ENCODE results near the gene CFDP1.

Gene CFDP1

GRCh38 chr16:75254359-75254837 is 178.9 kb downstream of the CFDP1 start:
- no peak for DNase-seq (ENCODE audit: low read depth in 2 of 3, low spot score in 2 of 3)

- no peak for DNase-seq (ENCODE audit: low read depth in 2 of 3, low spot score in 2 of 3)
Observed at GRCh38 chr16:75252946-75253911, 180.1 kb downstream of the CFDP1 start.

- no peak for DNase-seq (ENCODE audit: low read depth in 2 of 3, low spot score in 2 of 3)
Observed at GRCh38 chr16:75252049-75252864, 181.0 kb downstream of the CFDP1 start.

GRCh38 chr16:75251280-75252048 is 181.8 kb downstream of the CFDP1 start, which contains the start of gene BCAR1:
Gene BCAR1, minus strand, starts transcription at chr16:75251624. Its CDS starts 142 bp downstream, at chr16:75251482.
- DNase-seq (ENCODE audit: low read depth in 2 of 3, low spot score in 2 of 3) = no peak

GRCh38 chr16:75250809-75251279 is 182.5 kb downstream of the CFDP1 start:
- no peak for DNase-seq (ENCODE audit: low read depth in 2 of 3, low spot score in 2 of 3)

GRCh38 chr16:75250089-75250808 is 183.1 kb downstream of the CFDP1 start:
- no peak for DNase-seq (ENCODE audit: low read depth in 2 of 3, low spot score in 2 of 3)

GRCh38 chr16:75249441-75249840 is 183.9 kb downstream of the CFDP1 start:
- DNase-seq (ENCODE audit: low read depth in 2 of 3, low spot score in 2 of 3) = no peak

GRCh38 chr16:75248536-75249380 is 184.5 kb downstream of the CFDP1 start:
- no peak for DNase-seq (ENCODE audit: low read depth in 2 of 3, low spot score in 2 of 3)

- no peak for DNase-seq (ENCODE audit: low read depth in 2 of 3, low spot score in 2 of 3)
Observed at GRCh38 chr16:75248142-75248535, 185.2 kb downstream of the CFDP1 start.

GRCh38 chr16:75247249-75247648 is 186.1 kb downstream of the CFDP1 start:
- DNase-seq (ENCODE audit: low read depth in 2 of 3, low spot score in 2 of 3) = no peak

- DNase-seq (ENCODE audit: low read depth in 2 of 3, low spot score in 2 of 3) = no peak
Observed at GRCh38 chr16:75246504-75247205, 186.6 kb downstream of the CFDP1 start.

GRCh38 chr16:75244844-75245758 is 188.2 kb downstream of the CFDP1 start:
- no peak for DNase-seq (ENCODE audit: low read depth in 2 of 3, low spot score in 2 of 3)

GRCh38 chr16:75244225-75244809 is 189.0 kb downstream of the CFDP1 start:
- no peak for DNase-seq (ENCODE audit: low read depth in 2 of 3, low spot score in 2 of 3)
